Body of pancreas (tissue), 4 donors: ENCODE results near the gene SPATA1. TPM values are rescaled to one million over a fixed set of nuclear protein-coding genes. Genes with fewer than 3 reads are reported as not detected.

Experiments
- ATAC-seq: fragments of 150-250 bp; one replicate; pipeline ENCODE4 v1.9.1; 2016
- DNase-seq, 4 donors: peaks; one replicate each; pipeline ENCODE4 v3.0.0-alpha.2; 2019
- H3K27ac ChIP-seq, 4 donors: fragments of 200-600 bp; sonication (generic); 1 replicate in 3 of 4; 2 replicates in 1 of 4; pipeline versions ENCODE4 v1.5.1 to v1.6.1; 2016 to 2019; ENCODE audit warnings: mild to moderate bottlenecking in 1 of 4, mixed read lengths in 1 of 4, moderate library complexity in 1 of 4
- H3K27me3 ChIP-seq, 2 donors: fragments of 200-600 bp; sonication (generic); one replicate each; pipeline ENCODE4 v1.6.0; 2016; ENCODE audit warnings: mild to moderate bottlenecking in 1 of 2
- H3K36me3 ChIP-seq, 2 donors: fragments of 200-600 bp; sonication (generic); replicated peaks in 1 of 2; 2 replicates each; pipeline ENCODE4 v1.5.1; 2016; ENCODE audit warnings: low read depth in 2 of 2; ENCODE audit not compliant: insufficient read depth in 1 of 2
- H3K4me1 ChIP-seq: fragments of 200-600 bp; sonication (generic); one replicate; pipeline ENCODE4 v1.6.0; 2016
- H3K4me3 ChIP-seq, 2 donors: fragments of 200-600 bp; sonication (generic); 1 replicate in 1 of 2; 2 replicates in 1 of 2; pipeline ENCODE4 v1.5.1; 2016 to 2019
- H3K9me3 ChIP-seq, 3 donors: fragments of 200-600 bp; sonication (generic); 1 replicate in 2 of 3; 2 replicates in 1 of 3; pipeline ENCODE4 v1.5.1; 2016
- POLR2A ChIP-seq, 3 donors: fragments of 450-650 bp; IDR thresholded peaks; one replicate each; pipeline ENCODE4 v1.6.1; 2016; ENCODE audit warnings: antibody characterized with exemption in 3 of 3, mild to moderate bottlenecking in 2 of 3
- WGBS, 2 donors: methylation state at CpG; one replicate each; pipeline ENCODE4 v1.1.5; 2017; 5-methylcytosine and 5-hydroxymethylcytosine counted together
- intact Hi-C: fragments of 100-400 bp; cut with DNase I; formaldehyde crosslinking; loops from one replicate; pipeline ENCODE4 v1.15.1; 2023
- total RNA-seq, 2 donors: library from RNA; depleted of rRNA; stranded (reverse); fragments of >200 nt; gene quantifications; one replicate each; pipeline ENCODE4 v1.1.0, GENCODE V29; 2016
- TF ChIP-seq, protein P1 (sequence below), 7 experiments: fragments of 450-650 bp in 4 of 7; fragments of 200-600 bp in 3 of 7; sonication (generic) in 3 of 7; IDR thresholded peaks; one replicate each; pipeline ENCODE4 v1.5.1; 2016 to 2019; ENCODE audit warnings: antibody characterized with exemption in 7 of 7

Gene SPATA1
- total RNA-seq, 2 donors from 2014 or later = under 0.01 TPM; not detected in 1

GRCh38 chr1:84497631-84498275 lies 8.4 kb upstream of the SPATA1 start:
- Histone ChIP-seq H3K4me3 (no peak overlapping the region), H3K27ac (no peak overlapping the region), H3K27me3 (no peaks in the 10 kb centered on the region), H3K36me3 (peaks cover 0 to 17% of the 10 kb centered on the region in 2 donors), H3K9me3 (no peaks in the 10 kb centered on the region), H3K4me1 (peaks cover 26% of the 10 kb centered on the region)
- DNase-seq = no peak
- TF ChIP-seq POLR2A (IDR thresholded peaks at IDR 0.05) = no peak
- 45 to 51% methylated on average over 2 of the region's 2 CpGs for WGBS, 2 donors
- ATAC-seq = no peak
- intact Hi-C loops = no loop called here

DNA sequence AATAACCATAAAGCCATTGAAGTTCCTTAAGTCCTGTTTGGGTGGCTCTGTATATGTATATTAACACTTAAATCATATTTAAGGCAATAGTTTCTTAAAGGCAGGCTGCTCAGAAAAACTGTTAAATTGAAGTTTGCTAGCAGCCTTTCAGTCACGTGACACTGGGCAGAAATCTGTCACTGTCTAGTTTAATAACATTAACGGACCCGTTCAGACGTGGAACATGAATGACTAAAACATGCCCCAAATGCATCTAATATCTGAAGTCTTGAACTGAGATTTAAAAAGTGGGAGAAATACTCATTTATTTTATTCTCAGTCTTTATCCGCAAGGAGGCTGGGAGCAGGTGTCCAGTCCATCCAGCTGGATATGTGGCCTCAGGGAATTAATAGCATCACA lies 3.3 kb upstream of the SPATA1 start:
- H3K36me3 ChIP-seq = peaks cover 0 to 6% of the 10 kb centered on the region in 2 donors
- no peak for TF ChIP-seq POLR2A (IDR thresholded peaks at IDR 0.05)
- TF ChIP-seq, protein P1, sequence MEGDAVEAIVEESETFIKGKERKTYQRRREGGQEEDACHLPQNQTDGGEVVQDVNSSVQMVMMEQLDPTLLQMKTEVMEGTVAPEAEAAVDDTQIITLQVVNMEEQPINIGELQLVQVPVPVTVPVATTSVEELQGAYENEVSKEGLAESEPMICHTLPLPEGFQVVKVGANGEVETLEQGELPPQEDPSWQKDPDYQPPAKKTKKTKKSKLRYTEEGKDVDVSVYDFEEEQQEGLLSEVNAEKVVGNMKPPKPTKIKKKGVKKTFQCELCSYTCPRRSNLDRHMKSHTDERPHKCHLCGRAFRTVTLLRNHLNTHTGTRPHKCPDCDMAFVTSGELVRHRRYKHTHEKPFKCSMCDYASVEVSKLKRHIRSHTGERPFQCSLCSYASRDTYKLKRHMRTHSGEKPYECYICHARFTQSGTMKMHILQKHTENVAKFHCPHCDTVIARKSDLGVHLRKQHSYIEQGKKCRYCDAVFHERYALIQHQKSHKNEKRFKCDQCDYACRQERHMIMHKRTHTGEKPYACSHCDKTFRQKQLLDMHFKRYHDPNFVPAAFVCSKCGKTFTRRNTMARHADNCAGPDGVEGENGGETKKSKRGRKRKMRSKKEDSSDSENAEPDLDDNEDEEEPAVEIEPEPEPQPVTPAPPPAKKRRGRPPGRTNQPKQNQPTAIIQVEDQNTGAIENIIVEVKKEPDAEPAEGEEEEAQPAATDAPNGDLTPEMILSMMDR (IDR thresholded peaks at IDR 0.05) = no peak
- H3K9me3 ChIP-seq = no peaks in the 10 kb centered on the region
- no peak overlapping the region for H3K27ac ChIP-seq
- intact Hi-C loops = no loop called here
- 35 to 37% methylated on average over 5 of the region's 5 CpGs for WGBS, 2 donors
- peaks cover 47% of the 10 kb centered on the region for H3K4me1 ChIP-seq
- no peak for ATAC-seq
- H3K27me3 ChIP-seq = no peaks in the 10 kb centered on the region
- H3K4me3 ChIP-seq = no peak overlapping the region
- DNase-seq = no peak

DNA sequence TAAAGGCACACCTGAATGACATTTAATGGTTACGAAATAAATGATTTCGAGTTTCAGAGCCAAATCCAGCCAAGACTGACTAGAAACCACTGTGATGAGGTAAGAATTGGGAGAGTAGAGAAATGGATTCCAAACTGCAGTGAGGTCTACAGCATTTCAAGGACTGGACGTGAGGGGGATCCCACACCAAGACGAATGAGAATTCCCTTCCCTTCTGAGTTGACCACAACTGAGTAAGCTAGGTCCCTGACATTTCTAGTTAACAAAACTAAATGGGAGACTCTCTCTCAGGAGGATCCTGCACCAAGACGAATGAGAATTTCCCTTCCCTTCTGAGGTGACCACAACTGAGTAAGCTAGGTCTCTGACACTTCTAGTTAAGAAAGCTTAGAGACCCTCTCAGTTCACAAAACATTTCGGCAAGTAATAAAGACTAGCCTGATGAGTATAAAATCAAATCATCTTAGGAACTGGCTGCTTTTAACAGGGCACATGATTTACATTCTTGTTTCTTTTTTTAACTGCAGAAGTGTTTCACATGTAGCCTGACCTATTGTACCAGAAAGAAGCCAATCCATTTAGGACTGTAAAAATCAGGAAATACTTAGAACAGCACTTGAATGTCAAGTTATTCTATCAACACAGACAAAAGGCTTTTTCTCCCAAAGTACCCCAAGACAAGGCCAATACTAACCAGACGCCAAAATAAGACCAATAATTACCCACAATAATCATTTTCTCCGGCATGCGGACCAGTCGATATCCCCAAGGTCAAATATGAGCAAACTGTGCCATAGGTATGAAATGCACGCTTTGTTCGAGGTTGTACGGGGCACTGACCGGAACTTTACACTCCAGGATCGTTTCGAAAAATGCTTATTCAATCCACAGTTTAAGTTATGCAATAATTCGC lies 1.4 kb upstream of the SPATA1 start:
- intact Hi-C loops = no loop called here
- peaks cover 41% of the 10 kb centered on the region for H3K4me1 ChIP-seq
- peak overlapping the region; percentile 87 to 99 (median 94) for H3K27ac ChIP-seq
- ATAC-seq = no peak
- H3K36me3 ChIP-seq = no peaks in the 10 kb centered on the region
- no peak for TF ChIP-seq POLR2A (IDR thresholded peaks at IDR 0.05)
- TF ChIP-seq, protein P1 (IDR thresholded peaks at IDR 0.05) = no peak
- no peaks in the 10 kb centered on the region for H3K27me3 ChIP-seq
- peak overlapping the region; percentile 68 to 78 for H3K4me3 ChIP-seq
- DNase-seq = peak in 3 of 4 donors; percentile 20 to 36 (median 22)
- WGBS, 2 donors = 1 to 2% methylated on average over 17 of the region's 17 CpGs
- H3K9me3 ChIP-seq = no peaks in the 10 kb centered on the region

DNA sequence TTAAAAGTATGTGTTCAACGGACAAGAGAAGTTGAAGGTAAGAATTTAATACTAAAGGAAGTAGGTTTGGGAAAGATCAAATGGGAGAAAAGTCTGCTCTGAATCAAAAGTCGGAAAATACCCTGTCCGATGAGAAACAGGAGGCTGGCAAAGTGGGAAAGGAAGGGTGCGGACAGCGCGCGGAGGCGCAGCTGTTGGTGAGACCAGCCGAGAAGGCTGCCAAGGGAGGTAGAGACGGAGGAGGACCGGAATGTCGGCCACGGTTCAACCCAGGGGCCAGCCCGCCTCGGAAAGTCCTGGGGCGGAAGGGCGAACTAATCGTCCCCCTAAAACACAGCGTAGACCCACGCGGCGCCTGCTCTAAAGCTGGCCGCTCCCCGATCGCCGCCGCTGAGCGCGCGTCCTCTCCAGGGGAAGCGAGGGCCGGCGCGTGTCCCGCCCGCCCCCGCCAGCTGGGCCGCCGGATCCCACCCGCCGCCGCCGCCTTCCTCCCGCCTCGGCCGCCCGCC lies 639 bp upstream of the SPATA1 start:
- no peaks in the 10 kb centered on the region for H3K36me3 ChIP-seq
- DNase-seq = peak; percentile 61 to 71 (median 64)
- no peak for TF ChIP-seq POLR2A (IDR thresholded peaks at IDR 0.05)
- TF ChIP-seq, protein P1 (IDR thresholded peaks at IDR 0.05) = no peak
- WGBS, 2 donors = 0 to 1% methylated on average over 16 to 46 of the region's 47 CpGs
- H3K4me1 ChIP-seq = peaks cover 40% of the 10 kb centered on the region
- H3K9me3 ChIP-seq = no peaks in the 10 kb centered on the region
- ATAC-seq = peak; percentile 54
- H3K27ac ChIP-seq = peak overlapping the region; percentile 87 to 99 (median 94)
- intact Hi-C loops = no loop called here
- H3K4me3 ChIP-seq = peak overlapping the region; percentile 68 to 78
- H3K27me3 ChIP-seq = no peaks in the 10 kb centered on the region
